Suppressor macrophage treated with lipopolysaccharide for 1 hour (primary cell): ENCODE results near the gene CBARP.
"Not testable (repeated sequence)": the region's sequence is repeated elsewhere in the genome, so short reads cannot be mapped to it uniquely, and the experiment has no call there.

ENCODE experiments used
- DNase-seq, 3 donors: peaks; one replicate each; pipeline ENCODE4 v3.0.0-alpha.2; 2020 to 2022

The CBARP gene

DNA sequence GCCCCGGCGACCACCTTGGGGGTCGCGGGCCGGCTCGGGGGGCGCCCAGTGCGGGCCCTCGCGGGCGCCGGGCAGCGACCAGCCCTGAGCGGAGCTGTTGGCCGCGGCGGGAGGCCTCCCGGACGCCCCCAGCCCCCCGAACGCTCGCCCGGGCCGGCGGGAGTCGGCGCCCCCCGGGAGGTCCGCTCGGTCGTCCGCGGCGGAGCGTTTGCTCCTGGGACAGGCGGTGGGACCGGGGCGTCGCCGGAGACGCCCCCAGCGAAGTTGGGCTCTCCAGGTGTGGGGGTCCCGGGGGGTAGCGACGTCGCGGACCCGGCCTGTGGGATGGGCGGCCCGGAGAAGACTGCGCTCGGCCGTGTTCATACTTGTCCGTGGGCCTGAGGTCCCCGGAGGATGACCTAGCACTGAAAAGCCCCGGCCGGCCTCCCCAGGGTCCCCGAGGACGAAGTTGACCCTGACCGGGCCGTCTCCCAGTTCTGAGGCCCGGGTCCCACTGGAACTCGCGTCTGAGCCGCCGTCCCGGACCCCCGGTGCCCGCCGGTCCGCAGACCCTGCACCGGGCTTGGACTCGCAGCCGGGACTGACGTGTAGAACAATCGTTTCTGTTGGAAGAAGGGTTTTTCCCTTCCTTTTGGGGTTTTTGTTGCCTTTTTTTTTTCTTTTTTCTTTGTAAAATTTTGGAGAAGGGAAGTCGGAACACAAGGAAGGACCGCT is 31.5 kb downstream of the CBARP start:
- DNase-seq = peak; percentile 50 to 73 (median 66)

DNA sequence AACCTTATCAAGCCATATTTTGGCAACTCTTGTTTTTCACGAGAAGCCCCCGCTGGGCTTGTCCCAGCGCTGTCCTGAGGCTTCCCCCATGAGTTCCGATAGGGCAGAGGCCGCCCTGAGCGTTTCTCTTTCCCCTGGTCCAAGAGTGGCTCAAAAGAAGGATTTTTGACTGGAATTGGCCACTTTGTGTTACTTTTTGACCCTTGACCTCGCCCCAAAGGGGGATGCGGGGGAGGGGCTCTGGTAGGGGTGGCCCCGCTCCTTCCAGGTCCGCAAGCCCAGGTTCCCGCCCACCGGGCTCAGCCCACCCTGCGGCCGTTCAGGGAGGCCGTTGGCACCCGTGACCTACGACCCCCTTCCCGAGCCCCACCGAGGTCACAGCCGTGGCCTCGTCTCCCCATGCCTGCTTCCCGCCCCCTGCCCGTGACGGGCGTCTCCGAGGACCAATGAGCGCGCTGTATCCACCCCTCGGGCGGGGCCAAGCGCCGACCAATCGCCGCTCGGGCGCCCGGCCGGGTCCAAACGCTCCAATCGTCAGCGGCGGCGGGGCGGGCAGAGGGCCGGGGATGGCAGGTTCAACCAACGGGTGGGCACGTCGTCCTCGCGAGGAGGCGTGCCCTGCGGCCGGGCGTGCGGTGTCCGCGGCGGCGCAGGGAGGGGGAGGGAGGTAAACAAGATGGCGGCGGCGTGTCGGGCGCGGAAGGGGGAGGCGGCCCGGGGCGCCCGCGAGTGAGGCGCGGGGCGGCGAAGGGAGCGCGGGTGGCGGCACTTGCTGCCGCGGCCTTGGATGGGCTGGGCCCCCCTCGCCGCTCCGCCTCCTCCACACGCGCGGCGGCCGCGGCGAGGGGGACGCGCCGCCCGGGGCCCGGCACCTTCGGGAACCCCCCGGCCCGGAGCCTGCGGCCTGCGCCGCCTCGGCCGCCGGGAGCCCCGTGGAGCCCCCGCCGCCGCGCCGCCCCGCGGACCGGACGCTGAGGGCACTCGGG is 32.4 kb downstream of the CBARP start, which contains the start of gene STK11:
Gene STK11 (plus strand): TSS at position 665 of the 986 bp plus-strand sequence. CDS start 1,136 bp downstream, outside the sequence.
- peak; percentile 99 to 100 (median 100) for DNase-seq

DNA sequence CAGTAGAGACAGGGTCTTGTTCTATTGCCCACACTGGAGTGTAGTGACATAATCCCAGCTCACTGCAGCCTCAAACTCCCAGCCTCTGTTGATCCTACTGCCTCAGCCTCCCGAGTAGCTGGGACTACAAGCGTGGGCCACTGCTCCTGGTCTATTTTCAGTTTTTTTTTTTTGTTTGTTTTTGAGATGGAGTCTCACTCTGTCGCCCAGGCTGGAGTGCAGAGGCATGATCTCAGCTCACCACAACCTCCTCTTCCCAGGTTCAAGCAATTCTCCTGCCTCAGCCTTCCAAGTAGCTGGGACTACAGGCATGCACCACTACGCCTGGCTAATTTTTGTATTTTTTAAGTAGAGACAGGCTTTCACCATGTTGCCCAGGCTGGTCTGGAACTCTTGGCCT is 37.2 kb downstream of the CBARP start:
- not testable (repeated sequence) for DNase-seq

DNA sequence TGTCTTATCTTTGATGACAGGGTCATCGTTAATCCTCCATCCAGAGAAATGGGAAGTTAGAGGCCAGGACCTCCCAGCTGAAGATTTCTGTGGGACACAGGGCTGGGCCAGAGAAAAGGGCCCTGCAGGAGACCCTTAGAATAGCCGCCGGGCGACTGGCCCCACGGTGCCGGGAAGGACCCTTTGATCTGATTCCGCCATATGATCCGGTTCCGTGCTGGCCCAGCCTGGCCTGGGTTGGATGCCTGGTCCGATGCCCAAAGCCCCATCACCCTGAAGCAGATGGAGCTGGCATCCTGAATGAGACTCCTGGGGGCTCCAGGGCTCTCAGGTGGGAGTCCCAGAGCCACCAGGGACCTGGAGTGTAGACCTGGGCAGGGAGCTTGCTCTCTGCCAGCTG is 38.3 kb downstream of the CBARP start:
- DNase-seq = no peak

DNA sequence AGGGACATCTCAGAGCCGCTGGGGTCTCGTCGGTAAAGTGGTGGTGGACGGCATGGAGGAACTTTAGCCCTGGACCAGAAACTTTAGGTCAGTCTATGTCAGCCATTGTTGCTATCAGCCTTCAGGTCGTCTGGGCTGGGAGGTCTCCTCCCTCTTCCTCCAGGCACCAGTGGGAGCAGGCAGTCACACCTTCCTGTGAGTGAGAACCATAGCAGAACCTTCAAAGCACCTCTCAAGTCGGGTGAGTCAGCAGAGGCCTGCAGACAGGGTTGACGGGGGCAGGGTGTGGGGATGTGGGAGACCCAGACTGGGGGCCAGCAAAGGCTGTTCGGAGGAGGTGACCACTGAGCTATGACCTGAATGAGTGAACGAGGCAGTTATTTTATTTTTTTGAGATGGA is 48.4 kb downstream of the CBARP start:
- no peak for DNase-seq

DNA sequence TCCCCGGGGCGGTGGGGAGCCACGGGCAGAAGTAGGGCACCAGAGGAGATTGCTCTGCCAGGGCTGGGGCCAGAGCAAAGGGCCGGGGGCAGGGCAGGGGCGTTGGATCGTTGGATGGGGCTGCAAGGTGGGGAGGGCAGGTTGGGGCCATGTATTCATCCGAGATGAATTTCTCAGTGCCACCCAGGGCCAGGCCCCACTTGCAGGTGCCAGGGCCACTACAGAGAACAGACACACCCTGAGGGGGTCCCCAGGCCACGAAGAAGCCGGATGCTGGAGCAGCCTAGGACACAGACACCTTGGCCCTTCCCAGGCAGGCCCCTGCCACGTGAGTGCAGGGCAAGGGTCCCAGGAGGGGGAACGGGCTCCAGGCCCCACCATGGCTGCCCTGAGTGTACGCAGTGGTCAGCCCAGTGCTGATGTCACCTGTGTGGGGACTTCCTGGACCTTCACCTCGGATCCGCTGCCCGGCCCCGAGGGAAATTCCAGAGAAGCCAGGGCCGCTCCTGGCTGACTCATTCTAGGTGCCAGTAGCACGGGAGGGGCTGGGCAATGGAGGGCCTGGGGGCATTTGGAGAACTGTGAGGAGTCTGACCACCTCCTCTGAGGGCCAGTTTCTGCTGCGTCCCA is 54.1 kb downstream of the CBARP start:
- peak in 2 of 3 donors; percentile 33 to 50 for DNase-seq

DNA sequence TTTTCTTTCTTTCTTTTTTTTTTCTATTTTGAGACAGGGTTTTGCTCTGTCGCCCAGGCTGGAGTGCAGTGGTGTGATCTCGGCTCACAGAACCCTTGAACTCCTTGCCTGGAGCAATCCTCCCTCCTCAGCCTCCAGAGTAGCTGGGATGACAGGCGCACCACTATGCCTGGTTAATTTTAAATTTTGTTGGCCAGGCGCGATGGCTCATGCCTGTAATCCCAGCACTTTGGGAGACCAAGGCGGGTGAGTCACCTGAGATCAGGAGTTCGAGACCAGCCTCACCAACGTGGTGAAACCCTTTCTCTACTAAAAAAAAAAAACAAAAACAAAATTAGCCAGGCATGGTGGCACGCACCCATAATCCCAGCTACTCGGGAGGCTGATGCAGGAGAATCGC is 55.1 kb downstream of the CBARP start:
- DNase-seq = no peak

DNA sequence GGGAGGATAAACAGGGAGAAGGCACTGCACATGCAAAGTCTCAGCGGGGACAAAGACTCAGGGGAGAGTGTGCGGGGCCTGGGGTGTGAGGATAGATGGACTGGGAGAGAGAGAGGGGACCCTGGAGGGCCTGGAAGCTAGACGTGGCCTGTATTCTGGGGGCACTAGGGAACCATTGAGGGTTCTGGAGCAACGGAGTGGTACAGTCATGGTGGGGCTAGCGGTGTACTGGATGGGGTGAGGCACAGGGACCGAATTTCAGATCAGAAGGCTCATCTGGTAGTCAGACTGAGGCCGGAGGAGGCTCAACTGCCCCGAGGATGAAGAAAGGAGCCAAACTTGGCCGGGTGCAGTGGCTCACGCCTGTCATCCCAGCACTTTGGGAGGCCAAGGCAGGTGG is 55.7 kb downstream of the CBARP start:
- DNase-seq = no peak

DNA sequence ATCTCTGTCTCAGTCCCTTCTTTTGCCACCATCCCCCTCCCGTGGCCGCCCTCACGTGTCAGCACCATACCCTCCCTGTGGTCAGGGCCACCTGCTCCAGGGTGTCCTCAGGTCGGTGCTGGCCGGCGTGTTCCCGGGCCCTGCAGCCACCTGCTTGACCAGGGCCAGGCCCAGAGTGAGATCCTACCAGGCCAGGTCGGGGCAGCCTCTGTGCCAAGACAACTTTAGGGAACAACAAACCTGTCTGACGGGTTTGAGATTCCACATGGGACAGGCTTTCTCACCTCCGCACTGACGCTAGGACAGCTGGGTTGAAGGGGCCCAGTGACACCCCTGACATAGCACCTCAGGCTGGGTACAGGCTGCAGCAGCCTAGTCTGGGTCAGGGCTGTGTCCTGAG is 56.2 kb downstream of the CBARP start:
- DNase-seq = no peak
